ENCODE measurements around the gene NFKBIE. TPM values are rescaled to one million over a fixed set of nuclear protein-coding genes. Genes with fewer than 3 reads are reported as not detected.
A peak's percentile ranks its signal among the peaks of the same experiment; 100 is the strongest.

Gene NFKBIE
- total RNA-seq, 1 donor from 2014 or later, result 17.2 TPM

- TF ChIP-seq POLR2AphosphoS5 (IDR thresholded peaks at IDR 0.05; ENCODE audit: insufficient read depth in 1 of 2, low read depth in 1 of 2) (no peak), POLR2A (IDR thresholded peaks at IDR 0.05) (no peak), CTCF (IDR thresholded peaks at IDR 0.05) (no peak)
- no peaks in the 10 kb centered on the region for H3K36me3 ChIP-seq
- no peak overlapping the region for H3K4me3 ChIP-seq
- peaks cover 10% of the 10 kb centered on the region for H3K4me1 ChIP-seq
- no peaks in the 10 kb centered on the region for H3K9me3 ChIP-seq
- DNase-seq (ENCODE audit: extremely low spot score in 2 of 2), result no peak
- no peak overlapping the region for H3K27ac ChIP-seq
- H3K27me3 ChIP-seq, result peaks cover 8% of the 10 kb centered on the region
- intact Hi-C loops (cut with DNase I), result no loop called here
Observed at GRCh38 chr6:44272999-44273566, 7.7 kb upstream of the NFKBIE start.

DNA sequence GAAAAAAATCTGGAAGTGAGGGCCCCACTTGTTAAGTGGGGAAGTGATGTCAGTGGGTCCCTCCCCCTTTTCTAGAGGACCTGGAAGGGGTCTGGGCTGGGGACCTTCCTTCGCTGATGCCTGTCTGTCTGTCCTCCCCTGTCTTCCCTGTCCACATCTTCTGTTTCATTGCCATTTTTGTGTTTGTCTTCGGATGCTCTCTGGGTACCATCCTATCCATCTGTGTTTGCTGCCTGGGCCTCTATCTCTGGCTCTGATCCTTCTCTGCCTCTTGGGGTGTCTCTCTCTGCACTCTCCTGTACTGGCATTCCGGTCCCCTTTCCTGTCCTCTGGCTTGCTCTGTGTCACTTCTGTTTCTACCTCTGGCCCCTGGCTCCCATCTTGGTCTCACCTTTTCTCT lies 7.2 kb upstream of the NFKBIE start:
- DNase-seq (ENCODE audit: extremely low spot score in 2 of 2), result no peak
- Histone ChIP-seq H3K4me1 (peaks cover 10% of the 10 kb centered on the region), H3K27ac (no peak overlapping the region), H3K9me3 (no peaks in the 10 kb centered on the region), H3K36me3 (no peaks in the 10 kb centered on the region), H3K27me3 (peaks cover 8% of the 10 kb centered on the region), H3K4me3 (no peak overlapping the region)
- TF ChIP-seq POLR2A (IDR thresholded peaks at IDR 0.05), result no peak
- no peak for TF ChIP-seq CTCF (IDR thresholded peaks at IDR 0.05)
- no peak for TF ChIP-seq POLR2AphosphoS5 (IDR thresholded peaks at IDR 0.05; ENCODE audit: insufficient read depth in 1 of 2, low read depth in 1 of 2)
- intact Hi-C loops (cut with DNase I), result no loop called here

- Histone ChIP-seq H3K9me3 (no peaks in the 10 kb centered on the region), H3K27me3 (peaks cover 8% of the 10 kb centered on the region)
Observed at GRCh38 chr6:44271914-44272313, 6.6 kb upstream of the NFKBIE start.

DNA sequence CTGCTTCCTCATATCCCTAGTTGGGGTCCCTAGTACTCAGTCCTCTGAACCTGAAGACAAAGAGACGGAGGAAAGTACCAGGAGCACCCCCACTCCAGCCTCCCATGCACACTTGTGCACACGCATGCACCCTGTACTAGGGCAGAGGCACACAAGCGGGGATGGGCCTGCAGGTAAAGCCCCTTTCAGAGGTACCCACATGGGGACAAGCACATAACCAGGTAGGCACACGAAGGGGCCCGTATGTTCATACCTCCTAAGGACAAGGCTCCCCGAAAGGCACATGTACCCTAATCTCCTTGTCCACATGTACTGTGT lies 6.0 kb upstream of the NFKBIE start:
- no peak for TF ChIP-seq POLR2A (IDR thresholded peaks at IDR 0.05)
- Histone ChIP-seq H3K4me1 (peaks cover 9% of the 10 kb centered on the region), H3K4me3 (no peak overlapping the region), H3K27me3 (peaks cover 8% of the 10 kb centered on the region), H3K9me3 (no peaks in the 10 kb centered on the region), H3K27ac (no peak overlapping the region), H3K36me3 (no peaks in the 10 kb centered on the region)
- intact Hi-C loops (cut with DNase I), result no loop called here
- DNase-seq (ENCODE audit: extremely low spot score in 2 of 2), result no peak

More at GRCh38 chr6:44271914-44272313, 6.6 kb upstream of the NFKBIE start:
- DNase-seq (ENCODE audit: extremely low spot score in 2 of 2), result no peak
- peaks cover 10% of the 10 kb centered on the region for H3K4me1 ChIP-seq
- no peak for TF ChIP-seq POLR2AphosphoS5 (IDR thresholded peaks at IDR 0.05; ENCODE audit: insufficient read depth in 1 of 2, low read depth in 1 of 2)
- TF ChIP-seq POLR2A (IDR thresholded peaks at IDR 0.05), result no peak
- no peak for TF ChIP-seq CTCF (IDR thresholded peaks at IDR 0.05)
- H3K36me3 ChIP-seq, result no peaks in the 10 kb centered on the region
- H3K4me3 ChIP-seq, result no peak overlapping the region
- intact Hi-C loops (cut with DNase I), result no loop called here
- H3K27ac ChIP-seq, result no peak overlapping the region

- no peak for DNase-seq (ENCODE audit: extremely low spot score in 2 of 2)
- no peaks in the 10 kb centered on the region for H3K9me3 ChIP-seq
- peaks cover 8% of the 10 kb centered on the region for H3K27me3 ChIP-seq
- no peaks in the 10 kb centered on the region for H3K36me3 ChIP-seq
- intact Hi-C loops (cut with DNase I), result no loop called here
- TF ChIP-seq POLR2AphosphoS5 (IDR thresholded peaks at IDR 0.05; ENCODE audit: insufficient read depth in 1 of 2, low read depth in 1 of 2) (no peak), POLR2A (IDR thresholded peaks at IDR 0.05) (no peak), CTCF (IDR thresholded peaks at IDR 0.05) (no peak)
- H3K27ac ChIP-seq, result no peak overlapping the region
- H3K4me3 ChIP-seq, result peak overlapping the region; percentile 35 to 51
- H3K4me1 ChIP-seq, result peaks cover 5% of the 10 kb centered on the region
Observed at GRCh38 chr6:44270526-44271405, 5.4 kb upstream of the NFKBIE start.
